OCI-LY1 (cell line): ENCODE data around the gene TAS1R2.

Experiments
- H2AFZ ChIP-seq: fragments of 200-600 bp; sonication (generic), shearing (Covaris generic); 2 replicates; pipeline ENCODE4 v1.6.0; 2014; ENCODE audit warnings: antibody characterized with exemption, mild to moderate bottlenecking, low read length
- H3F3A ChIP-seq: fragments of 200-600 bp; sonication (generic), shearing (Covaris generic); 2 replicates; pipeline ENCODE4 v1.6.0; 2014; ENCODE audit warnings: mild to moderate bottlenecking, antibody characterized with exemption, low read length, moderate library complexity; ENCODE audit not compliant: insufficient read depth
- H3K27ac ChIP-seq: fragments of 200-600 bp; sonication (generic); 2 replicates; pipeline ENCODE4 v1.5.1; 2014; ENCODE audit warnings: low read length, mixed run types, mild to moderate bottlenecking, low read depth; ENCODE audit not compliant: poor library complexity, severe bottlenecking
- H3K27me3 ChIP-seq: fragments of 200-600 bp; sonication (generic); 2 replicates; pipeline ENCODE4 v1.6.0; 2014; ENCODE audit warnings: antibody characterized with exemption, mild to moderate bottlenecking, low read length, moderate library complexity; ENCODE audit not compliant: insufficient read depth
- H3K36me3 ChIP-seq: fragments of 200-600 bp; sonication (generic); 2 replicates; pipeline ENCODE4 v1.6.1; 2014; ENCODE audit warnings: mild to moderate bottlenecking, antibody characterized with exemption, low read length, moderate library complexity, mixed read lengths; ENCODE audit not compliant: insufficient read depth
- H3K4me1 ChIP-seq: fragments of 200-600 bp; sonication (generic); 2 replicates; pipeline ENCODE4 v1.5.1; 2014; ENCODE audit warnings: mild to moderate bottlenecking, low read length, moderate library complexity; ENCODE audit not compliant: insufficient read depth, severe bottlenecking
- H3K4me2 ChIP-seq: fragments of 200-600 bp; sonication (generic), shearing (Covaris generic); 2 replicates; pipeline ENCODE4 v1.6.1; 2014; ENCODE audit warnings: low read length
- H3K4me3 ChIP-seq: fragments of 200-600 bp; sonication (generic); 2 replicates; pipeline ENCODE4 v1.5.1; 2014; ENCODE audit warnings: low read length, low read depth, mild to moderate bottlenecking, mixed read lengths; ENCODE audit not compliant: poor library complexity, severe bottlenecking
- H3K79me2 ChIP-seq: fragments of 200-600 bp; shearing (Covaris generic); 2 replicates; pipeline ENCODE4 v1.6.1; 2016; ENCODE audit warnings: mixed run types, low read length, mixed read lengths; ENCODE audit not compliant: insufficient read depth
- H3K9ac ChIP-seq: fragments of 200-600 bp; sonication (generic), shearing (Covaris generic); 2 replicates; pipeline ENCODE4 v1.6.1; 2014; ENCODE audit warnings: mild to moderate bottlenecking, low read length, mixed read lengths
- H3K9me2 ChIP-seq: fragments of 200-600 bp; sonication (generic), shearing (Covaris generic); 2 replicates; pipeline ENCODE4 v1.6.1; 2014; ENCODE audit warnings: low read depth, mild to moderate bottlenecking, low read length, mixed read lengths
- H3K9me3 ChIP-seq: fragments of 200-600 bp; shearing (Covaris generic); 2 replicates; pipeline ENCODE4 v1.6.1; 2014; ENCODE audit warnings: low read length, mixed read lengths
- H4K20me1 ChIP-seq: fragments of 200-600 bp; sonication (generic), shearing (Covaris generic); 2 replicates; pipeline ENCODE4 v1.6.0; 2016; ENCODE audit warnings: mild to moderate bottlenecking, low read length; ENCODE audit not compliant: insufficient read depth
- EZH2 ChIP-seq: fragments of 200-600 bp; sonication (generic), shearing (Covaris generic); IDR thresholded peaks from 2 replicates; pipeline ENCODE4 v1.8.0; 2017; ENCODE audit warnings: borderline replicate concordance, mixed run types, mild to moderate bottlenecking, antibody characterized with exemption, low read length, moderate library complexity, mixed read lengths
- TF ChIP-seq, protein P1 (sequence below): fragments of 200-600 bp; sonication (generic), shearing (Covaris generic); IDR thresholded peaks from 2 replicates; pipeline ENCODE4 v1.5.1; 2017; ENCODE audit warnings: mild to moderate bottlenecking, antibody characterized with exemption, low read length, moderate library complexity, mixed read lengths

TAS1R2 gene

DNA sequence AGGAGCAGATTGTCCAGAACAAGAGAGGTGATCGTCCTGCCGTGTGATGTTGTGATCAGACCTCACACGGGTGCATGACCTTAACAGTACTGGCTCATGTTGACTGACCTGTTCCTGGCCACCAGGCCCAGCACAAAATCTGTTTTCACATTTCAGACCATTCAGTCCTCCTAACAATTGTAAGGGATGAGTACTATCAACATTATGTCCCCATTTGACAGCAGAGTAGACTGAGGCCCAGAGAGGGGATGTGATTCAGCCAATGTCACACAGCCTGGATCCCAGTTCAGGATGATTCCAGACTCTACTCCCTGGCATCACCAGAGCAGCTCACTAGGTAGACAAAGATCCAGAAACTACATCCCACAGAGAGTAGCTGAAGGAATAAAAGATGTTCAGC, 7.4 kb upstream of the TAS1R2 start:
- TF ChIP-seq, protein P1, sequence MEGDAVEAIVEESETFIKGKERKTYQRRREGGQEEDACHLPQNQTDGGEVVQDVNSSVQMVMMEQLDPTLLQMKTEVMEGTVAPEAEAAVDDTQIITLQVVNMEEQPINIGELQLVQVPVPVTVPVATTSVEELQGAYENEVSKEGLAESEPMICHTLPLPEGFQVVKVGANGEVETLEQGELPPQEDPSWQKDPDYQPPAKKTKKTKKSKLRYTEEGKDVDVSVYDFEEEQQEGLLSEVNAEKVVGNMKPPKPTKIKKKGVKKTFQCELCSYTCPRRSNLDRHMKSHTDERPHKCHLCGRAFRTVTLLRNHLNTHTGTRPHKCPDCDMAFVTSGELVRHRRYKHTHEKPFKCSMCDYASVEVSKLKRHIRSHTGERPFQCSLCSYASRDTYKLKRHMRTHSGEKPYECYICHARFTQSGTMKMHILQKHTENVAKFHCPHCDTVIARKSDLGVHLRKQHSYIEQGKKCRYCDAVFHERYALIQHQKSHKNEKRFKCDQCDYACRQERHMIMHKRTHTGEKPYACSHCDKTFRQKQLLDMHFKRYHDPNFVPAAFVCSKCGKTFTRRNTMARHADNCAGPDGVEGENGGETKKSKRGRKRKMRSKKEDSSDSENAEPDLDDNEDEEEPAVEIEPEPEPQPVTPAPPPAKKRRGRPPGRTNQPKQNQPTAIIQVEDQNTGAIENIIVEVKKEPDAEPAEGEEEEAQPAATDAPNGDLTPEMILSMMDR: no peak
- TF ChIP-seq EZH2: no peak
- no peak overlapping the region for H2AFZ ChIP-seq

DNA sequence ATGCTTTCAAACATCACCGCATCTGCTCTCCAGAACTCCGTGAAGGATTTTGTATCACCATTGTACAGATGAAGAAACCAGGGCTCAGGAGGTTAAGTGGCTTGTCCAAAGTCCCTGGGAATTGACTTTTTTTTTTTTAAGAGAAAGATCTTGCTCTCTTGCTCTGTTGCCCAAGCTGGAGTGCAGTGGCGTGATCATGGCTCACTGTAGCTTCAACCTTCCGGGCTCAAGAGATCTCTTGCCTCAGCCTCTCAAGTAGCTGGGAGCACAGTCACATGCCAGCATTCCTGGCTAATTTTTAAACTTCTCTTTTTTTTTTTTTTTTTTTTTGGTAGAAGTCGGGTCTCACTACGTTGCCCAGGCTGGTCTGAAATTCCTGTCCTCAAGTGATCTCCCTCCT, 6.9 kb upstream of the TAS1R2 start:
- H3K36me3 ChIP-seq: no peaks in the 10 kb centered on the region
- H3K4me3 ChIP-seq: no peak overlapping the region
- no peaks in the 10 kb centered on the region for H3K4me1 ChIP-seq

More for the DNA sequence above, 7.4 kb upstream of the TAS1R2 start:
- Histone ChIP-seq H3K4me3 (no peak overlapping the region), H3K36me3 (no peaks in the 10 kb centered on the region), H3F3A (no peaks in the 10 kb centered on the region), H3K9me3 (no peaks in the 10 kb centered on the region), H3K9ac (no peak overlapping the region), H3K27me3 (no peaks in the 10 kb centered on the region), H3K27ac (no peak overlapping the region), H3K9me2 (no peaks in the 10 kb centered on the region), H4K20me1 (no peaks in the 10 kb centered on the region), H3K4me2 (no peak overlapping the region), H3K79me2 (no peaks in the 10 kb centered on the region), H3K4me1 (no peaks in the 10 kb centered on the region)

DNA sequence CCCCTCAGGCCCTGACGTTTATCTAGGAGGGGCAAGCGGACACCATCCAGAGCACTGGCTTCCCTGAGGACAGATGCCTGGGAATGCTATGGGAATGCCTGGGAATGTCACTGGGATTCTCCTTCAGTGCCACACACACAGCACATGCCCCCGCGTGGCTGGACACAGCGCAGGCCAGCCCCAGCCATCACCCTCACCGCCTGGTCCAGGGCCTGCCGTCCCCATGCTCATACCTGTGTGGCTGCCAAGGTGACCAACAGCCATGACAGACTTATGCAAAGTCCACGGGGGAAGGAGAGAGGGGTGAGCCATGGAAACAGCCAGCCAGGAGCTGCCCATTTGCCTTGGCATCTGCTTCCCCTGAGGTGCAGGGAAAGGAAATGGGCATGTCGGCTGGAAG, 5.7 kb upstream of the TAS1R2 start:
- no peak for TF ChIP-seq EZH2
- TF ChIP-seq, protein P1: no peak
- no peaks in the 10 kb centered on the region for H3K27me3 ChIP-seq
- no peak overlapping the region for H3K4me2 ChIP-seq
- H4K20me1 ChIP-seq: no peaks in the 10 kb centered on the region
- no peaks in the 10 kb centered on the region for H3K4me1 ChIP-seq
- no peaks in the 10 kb centered on the region for H3K9me2 ChIP-seq
- no peak overlapping the region for H3K27ac ChIP-seq
- no peaks in the 10 kb centered on the region for H3K79me2 ChIP-seq
- H3K9me3 ChIP-seq: no peaks in the 10 kb centered on the region
- no peaks in the 10 kb centered on the region for H3F3A ChIP-seq
- H2AFZ ChIP-seq: no peak overlapping the region
- no peak overlapping the region for H3K4me3 ChIP-seq
- H3K36me3 ChIP-seq: no peaks in the 10 kb centered on the region
- H3K9ac ChIP-seq: no peak overlapping the region

More for the DNA sequence above, 6.9 kb upstream of the TAS1R2 start:
- H4K20me1 ChIP-seq: no peaks in the 10 kb centered on the region
- no peaks in the 10 kb centered on the region for H3F3A ChIP-seq
- no peaks in the 10 kb centered on the region for H3K9me2 ChIP-seq
- H3K4me2 ChIP-seq: no peak overlapping the region
- H3K79me2 ChIP-seq: no peaks in the 10 kb centered on the region
- no peaks in the 10 kb centered on the region for H3K9me3 ChIP-seq
- H2AFZ ChIP-seq: no peak overlapping the region
- TF ChIP-seq, protein P1: no peak
- no peak for TF ChIP-seq EZH2
- H3K9ac ChIP-seq: no peak overlapping the region
- H3K27me3 ChIP-seq: no peaks in the 10 kb centered on the region
- H3K27ac ChIP-seq: no peak overlapping the region
